Measurements from ENCODE around the gene TNP1. TPM values are rescaled to one million over a fixed set of nuclear protein-coding genes. Genes with fewer than 3 reads are reported as not detected.

Gene TNP1
- total RNA-seq, 4 donors from 2014 or later, result not detected

GRCh38 chr2:216857131-216857550 is 2.7 kb downstream of the TNP1 start:
- no peak for TF ChIP-seq CTCF (IDR thresholded peaks at IDR 0.05)
- ATAC-seq (ENCODE audit: low FRiP score), result no peak
- no peak for DNase-seq (ENCODE audit: low spot score)

- ATAC-seq (ENCODE audit: low FRiP score) (no peak), DNase-seq (ENCODE audit: low spot score) (no peak)
- TF ChIP-seq CTCF (IDR thresholded peaks at IDR 0.05), result no peak
These were observed 3.3 kb downstream of the TNP1 start for GRCh38 chr2:216856406-216857065.

GRCh38 chr2:216855605-216856004 is 4.3 kb downstream of the TNP1 start:
- no peak for TF ChIP-seq CTCF (IDR thresholded peaks at IDR 0.05)
- no peak for DNase-seq (ENCODE audit: low spot score)
- no peak for ATAC-seq (ENCODE audit: low FRiP score)

GRCh38 chr2:216855079-216855478 is 4.8 kb downstream of the TNP1 start:
- ATAC-seq (ENCODE audit: low FRiP score) (no peak), DNase-seq (ENCODE audit: low spot score) (no peak)
- TF ChIP-seq CTCF (IDR thresholded peaks at IDR 0.05), result no peak

- no peak for DNase-seq (ENCODE audit: low spot score)
- no peak for TF ChIP-seq CTCF (IDR thresholded peaks at IDR 0.05)
- ATAC-seq (ENCODE audit: low FRiP score), result no peak
These were observed 8.3 kb downstream of the TNP1 start for GRCh38 chr2:216851486-216852090.

- no peak for DNase-seq (ENCODE audit: low spot score)
- no peak for TF ChIP-seq CTCF (IDR thresholded peaks at IDR 0.05)
- no peak for ATAC-seq (ENCODE audit: low FRiP score)
These were observed 9.1 kb downstream of the TNP1 start for GRCh38 chr2:216850665-216851322.

All from omental fat pad (tissue), 4 donors.